CD4-positive, CD25-positive, alpha-beta regulatory T cell (primary cell): Measurements from ENCODE around the gene SERPINA10. TPM values are rescaled to one million over a fixed set of nuclear protein-coding genes. Genes with fewer than 3 reads are reported as not detected.
"Not testable (repeated sequence)": the region's sequence is repeated elsewhere in the genome, so short reads cannot be mapped to it uniquely, and the experiment has no call there.

Experiments
- ATAC-seq, 2 donors: fragments of 150-1000 bp; cut with Tn5 transposase; one replicate each; pipeline ENCODE4 v1.10.0; 2021; ENCODE audit warnings: low read depth in 2 of 2, moderate number of reproducible peaks in 2 of 2, moderate library complexity in 1 of 2
- DNase-seq, 3 donors: peaks; one replicate each; pipeline versions ENCODE4 v3.0.0 to v3.0.0-alpha.2; 2012 to 2022; ENCODE audit warnings: mixed read lengths in 1 of 3
- H3K27ac ChIP-seq: one replicate; pipeline ENCODE4 v1.7.0; 2013; ENCODE audit warnings: mild to moderate bottlenecking, low read length; ENCODE audit not compliant: insufficient read depth, poor library complexity, severe bottlenecking
- H3K27me3 ChIP-seq: one replicate; pipeline ENCODE4 v1.7.0; 2013; ENCODE audit warnings: low read length; ENCODE audit not compliant: control insufficient read depth, insufficient read depth
- H3K36me3 ChIP-seq: one replicate; pipeline ENCODE4 v1.7.0; 2013; ENCODE audit warnings: mild to moderate bottlenecking, low read length, moderate library complexity; ENCODE audit not compliant: control insufficient read depth, insufficient read depth
- H3K4me1 ChIP-seq: 2 replicates; pipeline ENCODE4 v1.7.0; 2013; ENCODE audit warnings: mild to moderate bottlenecking, low read length; ENCODE audit not compliant: insufficient read depth, control insufficient read depth, poor library complexity, severe bottlenecking
- H3K4me3 ChIP-seq: one replicate; pipeline ENCODE4 v1.7.0; 2013; ENCODE audit warnings: low read depth, mild to moderate bottlenecking, low read length, moderate library complexity
- H3K9me3 ChIP-seq, 2 experiments: 1 replicate in 1 of 2; 2 replicates in 1 of 2; pipeline ENCODE4 v1.7.0; 2013; ENCODE audit warnings: low read length in 2 of 2, mild to moderate bottlenecking in 1 of 2, moderate library complexity in 1 of 2; ENCODE audit not compliant: control insufficient read depth in 2 of 2
- H3K27ac Mint-ChIP-seq, 3 donors: one replicate each; pipeline ENCODE4 v1.8.0; 2020 to 2022; ENCODE audit warnings: mild to moderate bottlenecking in 3 of 3, mixed read lengths in 3 of 3, moderate library complexity in 2 of 3
- H3K27me3 Mint-ChIP-seq: one replicate; pipeline ENCODE4 v1.8.0; 2022; ENCODE audit warnings: mild to moderate bottlenecking, mixed read lengths
- H3K36me3 Mint-ChIP-seq: one replicate; pipeline ENCODE4 v1.8.0; 2020; ENCODE audit warnings: mixed read lengths
- H3K4me1 Mint-ChIP-seq, 4 donors: one replicate each; pipeline ENCODE4 v1.8.0; 2020 to 2022; ENCODE audit warnings: mixed read lengths in 4 of 4, mild to moderate bottlenecking in 1 of 4
- H3K4me3 Mint-ChIP-seq, 4 donors: one replicate each; pipeline ENCODE4 v1.8.0; 2020 to 2022; ENCODE audit warnings: mild to moderate bottlenecking in 4 of 4, mixed read lengths in 4 of 4, moderate library complexity in 3 of 4
- H3K9me3 Mint-ChIP-seq, 7 donors: one replicate each; pipeline ENCODE4 v1.8.0; 2020 to 2022; ENCODE audit warnings: mixed read lengths in 7 of 7, mild to moderate bottlenecking in 3 of 7, moderate library complexity in 2 of 7
- polyA plus RNA-seq, 4 donors: library from polyadenylated mRNA; unstranded; fragments of 300-500 nt; fragmentation: Illumina TruSeq; gene quantifications; one replicate each; pipeline ENCODE4 v1.2.3, GENCODE V29; 2021
- total RNA-seq: library from RNA; stranded (reverse); gene quantifications from one replicate; pipeline ENCODE4 v1.2.3, GENCODE V29; 2022

SERPINA10 gene
- total and polyA plus RNA-seq, 5 donors from 2014 or later = not detected

GRCh38 chr14:94290197-94290596, 2.9 kb downstream of the SERPINA10 start:
- no peaks in the 10 kb centered on the region for H3K36me3 ChIP-seq
- no peak for ATAC-seq
- Mint-ChIP-seq H3K36me3 (no peaks in the 10 kb centered on the region), H3K4me3 (no peak overlapping the region), H3K9me3 (peaks cover 0 to 2% (median 0%) of the 10 kb centered on the region in 7 donors), H3K27ac (no peak overlapping the region), H3K4me1 (no peaks in the 10 kb centered on the region), H3K27me3 (peaks cover 6% of the 10 kb centered on the region)
- DNase-seq = no peak
- H3K9me3 ChIP-seq = no peaks in the 10 kb centered on the region
- H3K4me3 ChIP-seq = no peak overlapping the region
- H3K27ac ChIP-seq = no peak overlapping the region
- no peaks in the 10 kb centered on the region for H3K27me3 ChIP-seq
- no peaks in the 10 kb centered on the region for H3K4me1 ChIP-seq

- Mint-ChIP-seq H3K4me3 (no peak overlapping the region), H3K36me3 (no peaks in the 10 kb centered on the region), H3K27me3 (peaks cover 6% of the 10 kb centered on the region), H3K4me1 (no peaks in the 10 kb centered on the region), H3K9me3 (peaks cover 0 to 2% (median 0%) of the 10 kb centered on the region in 7 donors), H3K27ac (no peak overlapping the region)
- ATAC-seq = no peak
- Histone ChIP-seq H3K27me3 (no peaks in the 10 kb centered on the region), H3K9me3 (no peaks in the 10 kb centered on the region), H3K36me3 (no peaks in the 10 kb centered on the region), H3K4me1 (no peaks in the 10 kb centered on the region), H3K4me3 (no peak overlapping the region), H3K27ac (no peak overlapping the region)
- no peak for DNase-seq
These were observed 4.2 kb downstream of the SERPINA10 start for GRCh38 chr14:94288610-94289465.

GRCh38 chr14:94285158-94285557, 7.9 kb downstream of the SERPINA10 start:
- Mint-ChIP-seq H3K27me3 (peaks cover 14% of the 10 kb centered on the region), H3K4me3 (no peak overlapping the region), H3K4me1 (no peaks in the 10 kb centered on the region), H3K27ac (no peak overlapping the region), H3K9me3 (peaks cover 0 to 2% (median 0%) of the 10 kb centered on the region in 7 donors), H3K36me3 (no peaks in the 10 kb centered on the region)
- ATAC-seq (no peak), DNase-seq (no peak)
- Histone ChIP-seq H3K4me3 (no peak overlapping the region), H3K9me3 (no peaks in the 10 kb centered on the region), H3K36me3 (no peaks in the 10 kb centered on the region), H3K4me1 (no peaks in the 10 kb centered on the region), H3K27me3 (no peaks in the 10 kb centered on the region), H3K27ac (no peak overlapping the region)

- H3K9me3 Mint-ChIP-seq = peaks cover 0 to 2% (median 0%) of the 10 kb centered on the region in 7 donors
- no peaks in the 10 kb centered on the region for H3K27me3 ChIP-seq
- no peaks in the 10 kb centered on the region for H3K4me1 Mint-ChIP-seq
- H3K4me3 ChIP-seq = no peak overlapping the region
- no peak overlapping the region for H3K27ac Mint-ChIP-seq
- ATAC-seq (no peak), DNase-seq (no peak)
- no peaks in the 10 kb centered on the region for H3K9me3 ChIP-seq
- no peak overlapping the region for H3K27ac ChIP-seq
- H3K36me3 Mint-ChIP-seq = no peaks in the 10 kb centered on the region
- no peaks in the 10 kb centered on the region for H3K4me1 ChIP-seq
- H3K4me3 Mint-ChIP-seq = no peak overlapping the region
- no peaks in the 10 kb centered on the region for H3K36me3 ChIP-seq
- H3K27me3 Mint-ChIP-seq = peaks cover 12% of the 10 kb centered on the region
These were observed 8.8 kb downstream of the SERPINA10 start for GRCh38 chr14:94284221-94284620.

GRCh38 chr14:94282991-94283723, 9.9 kb downstream of the SERPINA10 start:
- Mint-ChIP-seq H3K4me1 (no peaks in the 10 kb centered on the region), H3K9me3 (peaks cover 0 to 2% (median 0%) of the 10 kb centered on the region in 7 donors), H3K27ac (no peak overlapping the region), H3K27me3 (peaks cover 8% of the 10 kb centered on the region), H3K36me3 (no peaks in the 10 kb centered on the region), H3K4me3 (no peak overlapping the region)
- Histone ChIP-seq H3K27me3 (no peaks in the 10 kb centered on the region), H3K27ac (no peak overlapping the region), H3K36me3 (no peaks in the 10 kb centered on the region), H3K4me3 (no peak overlapping the region), H3K4me1 (no peaks in the 10 kb centered on the region), H3K9me3 (no peaks in the 10 kb centered on the region)
- DNase-seq (no peak), ATAC-seq (no peak)

GRCh38 chr14:94278731-94279130, 14.3 kb downstream of the SERPINA10 start:
- DNase-seq = no peak

GRCh38 chr14:94276898-94277561, 16.0 kb downstream of the SERPINA10 start:
- H3K27ac Mint-ChIP-seq, H3K9me3 ChIP-seq, H3K4me3 ChIP-seq, H3K4me3 Mint-ChIP-seq, H3K27me3 ChIP-seq, H3K4me1 Mint-ChIP-seq, H3K9me3 Mint-ChIP-seq, H3K36me3 ChIP-seq, H3K4me1 ChIP-seq, DNase-seq, H3K27me3 Mint-ChIP-seq, ATAC-seq, H3K36me3 Mint-ChIP-seq, H3K27ac ChIP-seq: not testable (repeated sequence)

More at GRCh38 chr14:94278731-94279130, 14.3 kb downstream of the SERPINA10 start:
- H3K27ac ChIP-seq = no peak overlapping the region
- Mint-ChIP-seq H3K4me3 (no peak overlapping the region), H3K27ac (no peak overlapping the region), H3K4me1 (no peaks in the 10 kb centered on the region), H3K9me3 (peaks cover 0 to 1% (median 0%) of the 10 kb centered on the region in 7 donors), H3K27me3 (peaks cover 13% of the 10 kb centered on the region), H3K36me3 (no peaks in the 10 kb centered on the region)
- no peak overlapping the region for H3K4me3 ChIP-seq
- H3K9me3 ChIP-seq = no peaks in the 10 kb centered on the region
- no peaks in the 10 kb centered on the region for H3K4me1 ChIP-seq
- no peaks in the 10 kb centered on the region for H3K27me3 ChIP-seq
- no peak for ATAC-seq
- H3K36me3 ChIP-seq = no peaks in the 10 kb centered on the region
